Tongue (tissue), 2 donors: ENCODE results near the gene ART3. TPM values are rescaled to one million over a fixed set of nuclear protein-coding genes. Genes with fewer than 3 reads are reported as not detected.
A peak's percentile ranks its signal among the peaks of the same experiment; 100 is the strongest.

Source experiments
- DNase-seq: peaks from one replicate; pipeline ENCODE4 v3.0.0-alpha.2; 2015
- total RNA-seq: library from RNA; depleted of rRNA; stranded (reverse); fragments of >200 nt; gene quantifications from one replicate; pipeline ENCODE4 v1.2.3, GENCODE V29; 2014

ART3 gene
- total RNA-seq, 1 donor from 2014 or later, result 28.1 TPM

DNA sequence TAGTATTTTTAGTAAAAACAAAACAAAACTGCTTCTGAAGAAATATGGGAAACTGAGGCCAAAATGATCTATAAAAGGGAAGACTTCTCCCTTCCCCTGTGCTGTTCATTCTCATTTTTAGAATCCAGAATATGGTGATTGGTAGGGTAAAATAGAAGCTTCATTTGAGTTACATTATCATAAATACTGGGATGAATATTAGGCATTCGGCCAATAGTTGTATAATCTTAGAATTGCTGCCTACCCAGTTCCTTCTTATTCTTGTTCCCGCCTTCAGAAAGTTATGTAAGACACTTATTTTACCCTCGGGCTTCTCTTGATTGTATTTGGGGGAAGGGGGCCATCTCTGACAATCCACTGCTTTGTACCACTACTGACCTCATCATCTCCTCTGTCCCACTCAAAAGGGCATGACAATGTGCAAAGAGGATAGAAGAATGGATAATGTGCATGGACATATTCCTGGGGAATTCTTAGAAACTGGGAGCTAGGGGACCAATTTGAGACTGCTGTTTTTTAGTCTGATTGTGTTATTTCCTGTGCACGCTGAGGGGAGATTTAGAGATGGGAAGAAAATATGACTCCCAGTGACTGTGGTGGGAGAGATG lies 588 bp downstream of the ART3 start:
- DNase-seq, result no peak

DNA sequence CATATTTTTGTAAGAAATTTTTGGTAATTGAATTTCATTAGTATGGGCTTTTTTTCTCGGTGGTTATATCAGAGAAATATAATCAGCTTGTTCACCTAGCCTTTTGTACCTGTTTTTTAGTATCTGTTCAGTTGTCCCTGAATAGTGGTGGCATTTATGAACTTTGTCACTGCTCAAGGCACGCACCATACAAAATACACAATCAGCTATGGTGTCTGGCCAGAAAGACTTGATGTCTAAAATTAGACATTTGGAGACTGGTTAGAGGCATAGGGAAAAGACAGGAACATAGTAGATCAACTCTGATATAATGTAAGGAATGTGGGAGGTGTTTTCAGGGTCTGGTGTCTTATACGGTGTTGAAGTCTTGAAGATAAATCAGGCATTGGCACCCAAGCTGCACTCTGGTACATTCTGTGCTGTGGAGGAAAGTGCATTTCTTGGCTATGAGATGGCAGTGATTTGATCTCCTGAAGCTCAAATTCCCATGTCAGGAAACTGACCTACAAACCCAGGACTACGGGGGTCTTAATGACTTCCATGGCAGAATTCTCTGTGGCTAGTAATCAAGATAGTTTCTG lies 3.6 kb downstream of the ART3 start:
- peak; percentile 21 for DNase-seq

DNA sequence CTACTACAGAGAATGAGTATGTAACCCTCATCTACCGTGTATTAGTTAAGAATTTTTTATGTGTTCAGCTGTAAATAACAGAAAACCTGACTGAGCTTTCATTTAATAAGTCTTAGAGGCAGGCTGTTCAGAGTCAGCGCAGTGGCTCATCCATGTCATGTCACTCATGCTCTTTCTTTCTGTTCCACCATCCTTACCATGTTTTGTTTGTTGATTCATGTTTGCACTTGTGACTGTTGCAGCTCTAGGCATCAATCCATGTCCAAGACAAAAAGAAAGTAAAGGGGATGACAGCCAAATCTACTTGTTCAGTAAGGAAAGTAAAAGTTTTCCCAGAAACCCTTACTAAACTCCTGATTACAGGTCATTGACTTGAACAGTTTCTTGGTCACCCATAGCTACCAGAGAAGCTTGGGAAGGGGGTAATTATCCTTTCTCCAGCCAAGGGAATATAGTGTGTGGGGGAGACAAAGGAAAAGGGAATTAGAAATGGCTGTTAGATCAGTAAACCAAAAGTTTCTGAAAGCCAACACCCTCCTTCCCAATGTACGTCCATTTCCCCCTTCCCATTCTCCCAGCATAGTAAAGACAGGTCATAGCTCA lies 9.0 kb downstream of the ART3 start:
- no peak for DNase-seq

DNA sequence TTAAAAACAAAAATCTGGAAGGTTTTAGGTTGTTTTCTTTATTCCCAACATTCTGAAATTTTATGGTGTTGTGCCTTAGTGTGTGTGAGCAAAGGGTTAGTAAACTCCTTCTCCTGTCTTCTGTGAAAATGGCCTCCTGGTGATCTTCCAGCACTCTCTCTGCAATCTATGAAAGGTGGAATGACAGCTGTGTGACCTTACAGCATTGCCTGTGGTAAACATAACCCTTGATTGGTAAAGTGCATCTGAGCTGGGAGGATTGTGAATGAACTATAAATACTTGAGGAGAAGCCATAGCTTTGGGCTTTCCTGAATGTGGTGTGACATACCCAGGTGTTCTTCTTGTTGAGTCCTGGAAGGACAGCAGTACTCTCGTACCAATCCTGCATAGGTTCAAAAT lies 10.0 kb downstream of the ART3 start:
- DNase-seq, result no peak

DNA sequence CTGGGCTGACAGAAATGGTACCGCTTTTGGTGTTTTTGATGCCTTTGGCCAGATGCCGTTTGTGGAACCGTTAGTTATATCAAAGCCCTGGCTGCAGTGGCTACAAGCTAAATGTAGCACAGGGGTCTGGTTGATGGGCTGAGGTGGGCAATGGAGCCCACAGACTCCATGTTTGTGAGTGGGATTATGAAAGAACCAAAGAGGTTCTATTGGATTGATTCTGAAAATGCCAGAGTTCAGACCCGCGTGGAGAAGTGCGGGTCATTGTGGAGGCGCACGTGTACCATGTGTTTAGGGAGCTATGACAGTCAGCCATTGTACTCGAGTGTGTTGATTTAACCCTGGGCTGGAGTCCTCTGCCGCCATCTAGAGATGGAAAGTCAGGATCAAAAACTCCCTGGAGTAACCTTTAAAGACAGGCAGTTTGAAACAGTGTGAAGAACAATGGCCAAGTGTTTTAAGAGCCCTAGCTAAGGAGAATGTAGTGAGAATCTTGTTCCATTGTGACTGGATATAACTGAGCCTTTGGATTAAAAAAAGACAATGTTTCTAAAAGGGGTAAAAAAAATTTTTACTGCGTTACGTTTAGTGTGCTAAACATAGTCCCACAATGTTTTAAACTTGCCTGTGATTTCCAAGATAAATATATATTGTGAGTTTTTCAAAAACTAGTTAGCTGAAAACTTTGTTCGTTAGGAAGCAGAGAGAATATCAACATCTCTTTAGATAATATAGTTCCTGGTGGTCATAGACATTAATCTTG lies 12.7 kb downstream of the ART3 start:
- peak; percentile 70 for DNase-seq

DNA sequence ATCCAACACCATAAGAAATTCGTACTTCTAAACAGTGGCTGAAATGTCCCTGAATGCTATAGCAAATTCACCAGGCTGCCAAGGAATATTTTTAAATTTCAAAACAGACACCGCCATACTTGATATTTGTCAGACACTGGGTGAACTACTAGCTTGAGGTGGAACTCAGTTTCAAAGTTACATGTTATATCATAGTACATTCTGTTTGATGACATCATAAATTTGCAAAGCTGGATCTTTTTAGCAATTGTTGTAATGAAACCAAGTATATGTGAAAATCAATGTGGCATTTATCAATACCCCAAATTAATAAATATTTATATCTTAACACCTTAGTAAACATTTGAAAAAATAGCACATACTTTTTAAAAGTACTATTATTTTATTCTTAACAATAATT lies 14.2 kb downstream of the ART3 start:
- DNase-seq, result no peak

DNA sequence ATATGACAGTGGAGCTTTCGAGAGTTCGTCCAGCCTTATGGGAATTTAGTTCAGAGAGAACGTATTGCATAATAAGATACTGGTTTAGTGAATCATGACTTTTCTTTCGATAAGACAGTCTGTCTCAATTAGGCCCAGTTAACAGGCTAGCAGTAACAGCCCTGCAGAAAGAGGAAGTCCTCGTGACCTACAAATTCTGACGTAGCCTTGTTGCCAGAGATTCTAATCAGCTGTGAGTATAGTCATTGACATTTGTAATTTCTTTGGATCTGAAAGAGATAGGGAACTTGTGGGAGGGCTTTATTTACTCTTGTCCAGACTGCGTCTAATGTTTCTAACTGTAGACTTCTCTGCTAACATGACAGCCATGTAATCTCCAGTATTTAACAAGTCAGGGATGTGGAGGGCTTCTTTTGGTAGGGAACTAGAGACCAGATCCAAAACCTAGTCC lies 15.8 kb downstream of the ART3 start:
- DNase-seq, result peak; percentile 13

DNA sequence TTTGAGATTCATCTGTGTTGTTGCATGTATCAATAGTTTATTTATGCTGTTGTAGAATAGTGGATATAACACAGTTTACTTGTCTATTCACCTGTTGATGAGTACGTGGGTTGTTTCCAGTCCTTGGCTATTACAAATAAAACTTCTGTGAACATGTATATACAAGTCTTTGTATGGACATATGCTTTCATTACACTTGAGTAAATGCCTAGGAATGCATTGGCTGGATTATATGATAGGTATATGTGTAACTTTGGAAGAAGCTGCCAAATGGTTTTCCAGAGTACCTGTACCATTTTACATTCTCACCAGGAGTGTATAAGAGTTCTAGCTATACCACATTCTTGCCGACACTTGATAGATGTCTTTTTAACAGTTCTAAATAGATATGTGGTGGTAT lies 16.5 kb downstream of the ART3 start:
- DNase-seq, result no peak

DNA sequence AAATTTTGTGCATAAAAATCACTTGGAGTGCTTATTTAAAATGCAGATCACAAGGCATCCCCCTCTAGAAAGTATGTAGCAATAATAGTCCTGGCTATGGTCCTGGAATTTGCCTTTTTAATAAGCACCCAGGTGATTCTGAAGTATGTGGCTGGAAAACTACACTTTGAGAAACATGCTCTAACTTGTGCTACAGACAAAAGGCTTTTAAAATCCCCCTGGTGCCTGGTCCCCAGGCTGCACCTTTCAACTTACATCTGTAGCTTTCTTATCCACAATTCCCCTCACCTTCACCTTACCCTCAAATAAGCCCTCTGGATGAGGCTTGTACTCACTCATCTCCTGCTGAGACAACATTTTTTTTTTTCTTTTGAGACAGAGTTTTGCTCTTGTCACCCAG lies 21.1 kb downstream of the ART3 start:
- no peak for DNase-seq

DNA sequence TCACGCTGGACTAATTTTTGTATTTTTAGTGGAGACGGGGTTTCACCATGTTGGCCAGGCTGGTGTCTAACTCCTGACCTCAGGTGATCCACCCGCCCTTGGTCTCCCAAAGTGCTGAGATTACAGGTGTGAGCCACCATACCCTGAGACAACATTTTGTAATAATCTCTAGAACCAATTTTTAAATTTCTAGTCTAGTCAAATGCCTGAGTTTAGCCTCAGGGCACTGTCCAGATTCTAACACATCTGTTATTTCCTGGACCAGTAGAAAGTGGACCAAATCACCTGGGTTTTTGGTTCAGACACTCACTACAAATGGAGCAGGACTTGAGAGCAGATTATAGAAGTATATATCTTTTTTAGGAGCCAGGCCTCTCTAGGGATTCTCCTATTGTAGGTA lies 21.6 kb downstream of the ART3 start:
- no peak for DNase-seq

DNA sequence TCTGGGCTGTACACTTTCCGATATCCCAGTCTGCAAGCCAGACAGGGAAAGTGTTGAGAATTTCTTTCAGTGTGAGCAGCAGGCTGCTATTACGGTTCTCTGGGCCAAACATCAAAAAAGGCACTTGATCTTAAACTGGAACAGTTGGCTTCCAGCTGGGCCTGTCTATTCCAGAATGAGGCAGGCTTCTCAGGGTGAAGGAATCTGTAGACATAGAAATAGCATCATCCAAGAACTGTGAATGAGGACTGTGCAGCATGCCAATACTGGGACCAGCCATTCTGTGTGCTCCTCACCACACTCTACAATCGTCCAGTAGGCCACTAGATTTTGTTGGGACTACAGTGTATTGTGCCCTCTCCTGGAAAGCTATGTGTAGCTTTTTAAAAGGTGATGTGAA lies 31.1 kb downstream of the ART3 start:
- DNase-seq, result peak; percentile 86

DNA sequence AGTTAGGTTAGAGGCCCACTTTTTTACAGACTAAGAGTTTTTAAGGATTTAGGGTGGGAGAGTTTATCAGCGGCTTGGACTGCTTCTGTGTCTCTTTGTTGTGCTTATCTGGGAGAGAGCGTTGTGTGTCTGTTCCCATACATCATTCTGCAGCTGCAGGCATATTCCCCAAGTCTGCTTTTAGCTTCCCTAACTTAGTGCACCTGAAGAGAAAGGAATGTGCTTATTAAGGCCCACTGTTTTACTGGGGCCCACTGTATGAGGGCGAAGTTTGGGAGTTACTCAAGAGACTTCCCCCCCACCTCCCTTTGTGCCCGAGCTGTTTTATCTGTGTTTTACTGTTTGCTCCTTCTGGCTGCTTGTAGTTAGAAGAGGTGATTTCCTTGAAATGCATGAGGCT lies 31.9 kb downstream of the ART3 start:
- DNase-seq, result no peak

DNA sequence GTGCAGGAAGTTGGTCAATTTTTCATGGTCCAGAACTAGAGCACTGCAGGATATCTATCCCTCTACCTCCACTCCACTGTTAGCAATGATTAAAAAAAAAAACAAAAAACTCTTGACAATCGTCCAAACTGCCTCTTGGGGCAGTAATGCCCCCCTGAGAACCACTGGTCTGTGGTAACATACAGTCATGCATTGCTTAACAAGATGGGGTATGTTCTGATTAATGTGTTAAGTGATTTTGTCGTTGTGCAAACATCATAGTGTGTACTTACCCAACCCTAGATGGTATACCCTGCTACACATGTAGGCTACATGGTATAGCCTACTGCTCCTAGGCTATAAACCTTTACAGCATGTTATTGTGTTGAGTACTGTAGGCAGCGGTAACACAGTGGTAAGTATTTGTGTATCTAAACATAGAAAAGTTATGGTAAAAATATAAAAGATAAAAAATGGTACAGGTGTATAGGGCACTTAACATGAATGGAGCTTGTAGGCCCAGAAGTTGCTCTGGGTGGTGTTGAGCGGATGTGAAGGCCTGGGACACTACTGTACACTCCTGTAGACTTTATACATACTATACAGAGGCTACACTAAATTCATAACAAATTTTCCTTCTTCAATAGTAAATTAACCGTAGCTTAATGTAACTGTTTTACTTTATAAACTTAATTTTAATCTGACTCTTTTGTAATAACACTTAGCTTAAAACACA lies 34.1 kb downstream of the ART3 start:
- DNase-seq, result no peak

DNA sequence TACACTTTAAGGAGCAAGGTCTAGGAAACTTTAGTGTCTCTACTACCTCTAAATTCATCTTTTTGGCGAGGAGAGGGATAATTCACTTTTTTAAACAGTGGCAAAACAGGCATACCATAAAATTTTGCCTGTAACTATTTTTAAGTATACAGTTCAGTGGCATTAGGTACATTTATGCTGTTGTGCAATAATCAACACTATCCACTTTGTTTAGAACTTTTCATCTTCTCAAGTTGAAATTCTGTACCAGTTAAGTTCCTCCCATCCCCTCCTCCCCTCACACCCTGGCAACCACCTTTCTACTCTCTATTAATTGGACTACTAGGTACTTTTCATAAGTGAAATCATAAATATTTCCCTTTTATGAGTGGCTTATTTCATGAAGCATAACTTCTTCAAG lies 42.3 kb downstream of the ART3 start:
- no peak for DNase-seq

DNA sequence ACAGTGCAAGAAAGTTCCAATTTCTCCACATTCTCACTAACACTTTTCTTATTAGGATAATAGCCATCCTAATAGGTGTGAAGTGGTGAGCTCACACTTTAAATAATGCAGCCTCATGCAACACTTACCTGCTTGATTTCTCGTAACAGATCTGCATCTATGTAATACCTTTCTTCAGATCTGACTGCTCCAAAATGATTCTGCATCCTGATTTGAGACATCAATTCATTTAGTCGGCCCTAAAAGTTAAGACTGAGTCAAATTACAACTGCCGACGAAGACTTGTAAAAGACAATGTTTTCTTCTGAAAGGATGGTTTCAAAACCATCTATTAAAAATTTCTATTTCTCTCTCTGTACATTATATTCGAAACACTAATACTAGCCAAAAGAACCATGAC lies 43.0 kb downstream of the ART3 start:
- no peak for DNase-seq

DNA sequence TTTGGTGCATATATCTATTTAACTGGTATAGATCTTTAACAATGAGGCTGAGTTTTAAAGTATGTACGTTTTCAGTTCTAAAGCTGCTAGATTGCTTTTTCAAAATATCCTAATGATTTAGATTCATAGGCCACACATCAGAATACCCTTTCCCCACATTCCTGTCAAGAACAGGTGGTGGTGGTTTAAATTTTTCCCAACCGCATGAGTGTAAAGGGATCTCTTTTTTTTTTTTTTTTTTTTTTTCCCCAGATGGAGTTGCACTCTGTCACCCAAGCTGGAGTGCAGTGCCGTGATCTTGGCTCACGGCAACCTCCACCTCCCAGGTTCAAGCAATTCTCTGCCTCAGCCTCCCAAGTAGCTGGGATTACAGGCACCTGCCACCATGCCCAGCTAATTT lies 45.7 kb downstream of the ART3 start:
- DNase-seq, result no peak

DNA sequence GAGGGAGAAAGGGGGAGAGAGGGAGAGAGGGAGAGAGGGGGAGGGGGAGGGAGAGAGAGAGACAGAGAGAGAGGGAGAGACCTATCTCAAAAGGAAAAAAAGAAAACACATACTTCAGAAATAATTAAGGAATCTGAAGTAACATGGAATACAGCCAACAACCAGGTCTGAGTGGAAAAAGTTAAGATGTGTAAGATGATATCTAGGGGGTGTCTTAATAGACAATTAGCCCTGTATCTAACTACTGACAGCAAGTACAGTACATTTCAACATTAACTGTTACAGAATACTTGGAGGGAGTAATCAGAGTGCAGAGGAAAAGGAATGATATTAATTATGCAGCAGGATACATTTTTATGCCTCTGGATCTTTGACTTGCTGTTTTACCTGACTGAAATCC lies 51.3 kb downstream of the ART3 start:
- DNase-seq, result no peak

DNA sequence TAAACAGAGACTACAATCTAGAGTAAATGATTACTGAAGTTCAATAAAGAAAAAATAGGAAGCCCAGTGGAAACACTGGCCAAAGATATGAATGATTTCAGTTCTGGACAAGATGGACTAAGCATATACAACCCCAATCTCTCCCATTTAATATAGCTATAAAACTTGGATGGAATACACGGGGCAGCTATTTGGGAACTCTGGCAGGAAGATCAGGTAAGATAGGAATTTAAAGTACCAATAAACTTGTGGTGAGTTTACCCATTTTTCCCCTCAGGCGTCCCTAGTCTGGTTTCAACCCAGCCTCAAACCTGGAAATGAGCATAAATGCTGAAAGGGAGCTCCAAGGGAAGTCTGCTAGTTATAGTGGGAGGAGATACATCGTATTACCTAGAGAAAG lies 53.2 kb downstream of the ART3 start:
- no peak for DNase-seq

DNA sequence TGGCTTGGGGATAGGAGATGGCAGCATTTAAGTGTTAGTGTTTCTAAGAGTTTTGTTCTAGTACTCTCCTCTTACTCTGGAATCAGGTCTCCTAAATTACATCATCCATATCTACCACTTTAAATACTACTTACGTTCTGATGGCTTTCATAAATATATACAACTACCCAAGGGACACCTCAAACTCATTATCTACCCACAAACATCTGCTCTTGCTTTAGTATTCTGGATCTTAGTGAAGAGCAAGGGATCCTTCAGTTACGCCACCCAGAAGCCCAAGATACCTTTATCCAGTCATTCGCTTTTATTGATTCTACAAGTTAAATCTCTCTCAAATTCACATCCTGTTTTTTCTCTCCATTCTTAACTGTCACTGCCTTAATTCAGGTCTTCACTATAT lies 66.7 kb downstream of the ART3 start:
- no peak for DNase-seq

DNA sequence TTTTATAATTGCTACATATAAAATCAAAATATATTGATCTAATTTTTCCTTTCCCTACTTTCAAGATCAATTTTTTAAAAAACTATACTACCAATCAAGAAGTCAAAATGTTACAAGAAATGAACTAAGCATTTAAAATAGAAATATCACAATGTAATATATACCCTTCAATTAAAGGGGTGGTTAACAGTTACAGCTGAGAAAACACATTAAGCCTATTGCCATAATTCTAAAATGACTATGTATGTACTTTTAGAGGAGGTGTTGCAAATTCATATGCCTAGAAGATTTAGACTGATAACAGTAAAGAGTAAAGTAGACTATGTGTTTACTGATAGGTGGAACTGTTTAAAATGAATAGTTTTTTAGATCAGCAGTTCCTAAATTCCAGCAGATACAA lies 70.0 kb downstream of the ART3 start:
- DNase-seq, result no peak

DNA sequence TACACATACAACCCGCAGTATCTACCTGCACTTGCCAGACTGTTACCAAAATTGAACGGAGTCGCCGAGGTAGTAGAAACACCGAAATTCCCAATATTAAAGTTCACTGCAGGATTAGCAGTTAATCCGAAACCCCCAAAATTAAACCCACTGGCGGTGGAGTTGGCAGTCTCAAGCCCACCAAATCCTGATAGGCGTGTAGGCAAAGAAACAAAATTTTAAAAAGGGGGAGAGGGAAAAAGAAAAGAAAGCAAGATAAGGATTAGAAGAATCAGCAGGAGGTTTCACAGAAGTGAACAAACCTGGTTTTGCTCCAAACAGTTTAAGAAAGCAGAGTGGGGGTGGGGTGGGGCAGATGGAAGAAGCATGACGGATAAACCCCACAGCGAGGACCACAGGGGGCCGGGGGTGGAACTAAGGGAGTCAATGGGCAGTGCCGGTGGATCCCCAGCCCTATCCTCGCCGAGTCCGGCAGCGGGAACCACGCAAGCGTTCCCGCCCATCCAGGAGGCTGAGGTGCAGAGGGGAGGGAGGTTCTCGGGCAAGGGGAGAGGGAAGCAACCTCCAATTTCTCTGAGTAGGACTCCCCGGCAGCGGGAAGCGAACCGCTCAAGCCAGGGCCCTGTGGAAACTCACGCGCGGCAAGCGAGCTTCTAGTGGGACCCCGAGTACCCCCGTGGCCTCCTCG lies 73.1 kb downstream of the ART3 start:
- DNase-seq, result peak; percentile 76
